Hepatocyte (in vitro differentiated cells): ENCODE results near the gene MXI1.

Experiments
- EZH2 ChIP-seq: fragments of 200-600 bp; sonication (generic); IDR thresholded peaks from 2 replicates; pipeline ENCODE4 v1.6.1; 2016; ENCODE audit warnings: antibody characterized with exemption, mild to moderate bottlenecking, borderline replicate concordance
- EZH2phosphoT487 ChIP-seq: fragments of 200-600 bp; sonication (generic); IDR thresholded peaks from one replicate; pipeline ENCODE4 v1.6.1; 2018; ENCODE audit warnings: antibody characterized with exemption, mild to moderate bottlenecking, low read depth, moderate library complexity; ENCODE audit not compliant: unreplicated experiment, severe bottlenecking
- TF ChIP-seq, protein P1 (sequence below): fragments of 200-600 bp; sonication (generic); IDR thresholded peaks from 2 replicates; pipeline ENCODE4 v1.5.1; 2016; ENCODE audit warnings: antibody characterized with exemption, mild to moderate bottlenecking; ENCODE audit not compliant: poor library complexity

DNA sequence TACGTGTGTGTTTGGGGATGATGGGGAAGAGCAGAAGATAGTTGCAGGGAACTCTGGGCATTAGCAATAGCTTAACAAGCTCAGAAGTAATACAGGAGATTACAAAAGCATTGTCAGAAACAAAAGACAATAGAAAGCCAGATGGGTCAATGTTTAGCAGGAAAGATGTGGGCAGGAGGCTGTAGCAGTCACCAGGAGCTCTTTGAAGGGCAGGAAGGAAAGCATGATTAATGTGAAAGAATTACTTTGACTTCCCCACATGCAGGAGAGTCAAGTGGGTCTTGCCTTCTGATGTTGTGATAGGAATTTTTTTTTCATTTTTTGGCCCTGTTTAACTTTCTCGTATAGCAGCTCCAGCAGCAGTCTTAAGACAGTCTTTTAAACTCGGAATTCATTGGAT is 103.3 kb downstream of the MXI1 start:
- TF ChIP-seq, protein P1, sequence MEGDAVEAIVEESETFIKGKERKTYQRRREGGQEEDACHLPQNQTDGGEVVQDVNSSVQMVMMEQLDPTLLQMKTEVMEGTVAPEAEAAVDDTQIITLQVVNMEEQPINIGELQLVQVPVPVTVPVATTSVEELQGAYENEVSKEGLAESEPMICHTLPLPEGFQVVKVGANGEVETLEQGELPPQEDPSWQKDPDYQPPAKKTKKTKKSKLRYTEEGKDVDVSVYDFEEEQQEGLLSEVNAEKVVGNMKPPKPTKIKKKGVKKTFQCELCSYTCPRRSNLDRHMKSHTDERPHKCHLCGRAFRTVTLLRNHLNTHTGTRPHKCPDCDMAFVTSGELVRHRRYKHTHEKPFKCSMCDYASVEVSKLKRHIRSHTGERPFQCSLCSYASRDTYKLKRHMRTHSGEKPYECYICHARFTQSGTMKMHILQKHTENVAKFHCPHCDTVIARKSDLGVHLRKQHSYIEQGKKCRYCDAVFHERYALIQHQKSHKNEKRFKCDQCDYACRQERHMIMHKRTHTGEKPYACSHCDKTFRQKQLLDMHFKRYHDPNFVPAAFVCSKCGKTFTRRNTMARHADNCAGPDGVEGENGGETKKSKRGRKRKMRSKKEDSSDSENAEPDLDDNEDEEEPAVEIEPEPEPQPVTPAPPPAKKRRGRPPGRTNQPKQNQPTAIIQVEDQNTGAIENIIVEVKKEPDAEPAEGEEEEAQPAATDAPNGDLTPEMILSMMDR: no peak
- TF ChIP-seq EZH2 (no peak), EZH2phosphoT487 (no peak)
